GM19328 (cell line): ENCODE results near the gene NUDCD3.

ENCODE experiments used
- ATAC-seq: cut with Tn5 transposase; IDR thresholded peaks from one replicate; pipeline ENCODE4 v1.9.1; 2021; ENCODE audit warnings: mild to moderate bottlenecking, moderate library complexity; ENCODE audit not compliant: unreplicated experiment

NUDCD3 gene

GRCh38 chr7:44385434-44386138, 104.9 kb downstream of the NUDCD3 start:
- no peak for ATAC-seq

- ATAC-seq, result no peak
Measured at GRCh38 chr7:44384586-44385433, 105.6 kb downstream of the NUDCD3 start.

- ATAC-seq, result no peak
Measured at GRCh38 chr7:44383566-44383965, 106.9 kb downstream of the NUDCD3 start.

GRCh38 chr7:44382459-44383265, 107.8 kb downstream of the NUDCD3 start:
- no peak for ATAC-seq

GRCh38 chr7:44381494-44382220, 108.8 kb downstream of the NUDCD3 start:
- no peak for ATAC-seq

- no peak for ATAC-seq
Measured at GRCh38 chr7:44380831-44381493, 109.5 kb downstream of the NUDCD3 start.

GRCh38 chr7:44380189-44380830, 110.1 kb downstream of the NUDCD3 start:
- no peak for ATAC-seq

GRCh38 chr7:44379366-44380188, 110.9 kb downstream of the NUDCD3 start:
- ATAC-seq, result no peak

- no peak for ATAC-seq
Measured at GRCh38 chr7:44378744-44379143, 111.7 kb downstream of the NUDCD3 start.

- no peak for ATAC-seq
Measured at GRCh38 chr7:44377681-44378421, 112.6 kb downstream of the NUDCD3 start.

- no peak for ATAC-seq
Measured at GRCh38 chr7:44377134-44377463, 113.4 kb downstream of the NUDCD3 start.

- ATAC-seq, result no peak
Measured at GRCh38 chr7:44376429-44377133, 113.9 kb downstream of the NUDCD3 start.

GRCh38 chr7:44375926-44376342, 114.5 kb downstream of the NUDCD3 start:
- no peak for ATAC-seq

GRCh38 chr7:44375236-44375699, 115.2 kb downstream of the NUDCD3 start:
- no peak for ATAC-seq

- ATAC-seq, result no peak
Measured at GRCh38 chr7:44374007-44374763, 116.3 kb downstream of the NUDCD3 start.

- no peak for ATAC-seq
Measured at GRCh38 chr7:44373418-44373740, 117.1 kb downstream of the NUDCD3 start.
